HepG2 (cell line): ENCODE data around the gene FMO1. TPM values are rescaled to one million over a fixed set of nuclear protein-coding genes. Genes with fewer than 3 reads are reported as not detected.

Experiments used
- ATAC-seq: fragments of 200-7000 bp; cut with Tn5 transposase; 3 replicates; pipeline ENCODE4 v1.9.1; 2020; ENCODE audit warnings: mild to moderate bottlenecking, moderate library complexity
- BruUV-seq: library from RNA; stranded (reverse); fragments of 400-500 nt; replicated peaks from 2 replicates; lab custom pipeline; 2021; lab: Mats Ljungman, UMichigan
- CTCF ChIA-PET: fragments of 300-600 bp; formaldehyde crosslinking; extraction: SDS; loops from one replicate; lab custom pipeline; 2021; ENCODE audit warnings: low total read pairs, inconsistent platforms, low intra/inter-chr PET ratio; lab: Yijun Ruan, JAX
- POLR2A ChIA-PET: fragments of 350-600 bp; sonication (Branson Sonifier 250); formaldehyde crosslinking; loops from one replicate; lab custom pipeline; 2020; ENCODE audit warnings: antibody characterized with exemption, inconsistent platforms; lab: Yijun Ruan, JAX
- DNase-seq: peaks from one replicate; pipeline ENCODE4 v3.0.0-alpha.2; 2015; ENCODE audit warnings: low spot score
- FAIRE-seq: peaks from 3 replicates; lab custom pipeline; 2011; peaks lifted over from hg19 to GRCh38; lab: Jason Lieb, UNC
- H2AFZ ChIP-seq: one replicate; pipeline ENCODE4 v1.6.1; 2011; ENCODE audit warnings: low read length, inconsistent platforms
- H3K27ac ChIP-seq: fragments of 300-600 bp; 3 replicates; pipeline ENCODE4 v1.8.0; 2011; ENCODE audit warnings: mixed run types, mild to moderate bottlenecking, mixed read lengths, low read length, inconsistent platforms; ENCODE audit not compliant: insufficient read depth; ENCODE audit errors: extremely low read length
- H3K27me3 ChIP-seq, 2 experiments: fragments of 200-600 bp in 1 of 2; 2 replicates in 1 of 2; 3 replicates in 1 of 2; pipeline versions ENCODE4 v1.6.0 to v1.8.0; 2011; ENCODE audit warnings: low read length in 2 of 2, mild to moderate bottlenecking in 2 of 2, moderate library complexity in 2 of 2, inconsistent platforms in 1 of 2; ENCODE audit not compliant: insufficient read depth in 2 of 2, control insufficient read depth in 1 of 2
- H3K36me3 ChIP-seq, 2 experiments: fragments of 200-600 bp in 1 of 2; replicated peaks in 1 of 2; 2 replicates in 1 of 2; 3 replicates in 1 of 2; pipeline versions ENCODE4 v1.5.1 to v1.8.0; 2011; ENCODE audit warnings: low read length in 2 of 2, inconsistent platforms in 1 of 2; ENCODE audit not compliant: insufficient read depth in 2 of 2, control insufficient read depth in 1 of 2
- H3K4me1 ChIP-seq: 2 replicates; pipeline ENCODE4 v1.5.1; 2012; ENCODE audit warnings: low read length, inconsistent platforms; ENCODE audit not compliant: insufficient read depth
- H3K4me2 ChIP-seq: 2 replicates; pipeline ENCODE4 v1.6.0; 2011; ENCODE audit warnings: low read depth, low read length, inconsistent platforms
- H3K4me3 ChIP-seq, 3 experiments: fragments of 200-600 bp in 1 of 3; sonication (generic), shearing (Covaris generic) in 1 of 3; replicated peaks in 1 of 3; 2 replicates each; pipeline ENCODE4 v1.5.1; 2011 to 2016; ENCODE audit warnings: low read length in 3 of 3, inconsistent platforms in 2 of 3, low read depth in 2 of 3, mild to moderate bottlenecking in 2 of 3, control low read depth in 1 of 3, mixed read lengths in 1 of 3; ENCODE audit not compliant: insufficient read depth in 1 of 3
- H3K79me2 ChIP-seq: one replicate; pipeline ENCODE4 v1.6.1; 2011; ENCODE audit warnings: low read length, inconsistent platforms; ENCODE audit not compliant: insufficient read depth
- H3K9ac ChIP-seq: 2 replicates; pipeline ENCODE4 v1.6.0; 2011; ENCODE audit warnings: mild to moderate bottlenecking, low read depth, low read length, inconsistent platforms; ENCODE audit not compliant: insufficient read depth
- H3K9me3 ChIP-seq: 2 replicates; pipeline ENCODE4 v1.5.1; 2012; ENCODE audit warnings: mild to moderate bottlenecking, low read length
- H4K20me1 ChIP-seq: 2 replicates; pipeline ENCODE4 v1.6.0; 2011; ENCODE audit warnings: inconsistent platforms, mild to moderate bottlenecking, low read length, moderate library complexity; ENCODE audit not compliant: insufficient read depth
- GTF3A ChIP-seq: sonication (generic); formaldehyde crosslinking; conservative IDR thresholded peaks from 2 replicates; pipeline ENCODE4 v1.4.0; 2020; ENCODE audit warnings: mild to moderate bottlenecking, missing genetic modification reagents
- IRF2 ChIP-seq: IDR thresholded peaks from 2 replicates; pipeline ENCODE4 v1.6.1; 2018; ENCODE audit warnings: missing genetic modification reagents, missing compliant biosample characterization
- MTERF4 ChIP-seq: sonication (generic); formaldehyde crosslinking; IDR thresholded peaks from 2 replicates; pipeline ENCODE4 v1.8.0; 2023; ENCODE audit warnings: mild to moderate bottlenecking, missing genetic modification reagents
- NFE2 ChIP-seq: sonication (generic); formaldehyde crosslinking; IDR thresholded peaks from 2 replicates; pipeline ENCODE4 v1.4.0; 2020; ENCODE audit warnings: missing genetic modification reagents
- NKX3-1 ChIP-seq: sonication (generic); formaldehyde crosslinking; IDR thresholded peaks from 2 replicates; pipeline ENCODE4 v1.5.0; 2020; ENCODE audit warnings: missing genetic modification reagents
- RARG ChIP-seq: sonication (generic); formaldehyde crosslinking; IDR thresholded peaks from 2 replicates; pipeline ENCODE4 v1.4.0; 2020; ENCODE audit warnings: low read depth, mild to moderate bottlenecking, missing genetic modification reagents
- SKI ChIP-seq: fragments of 450-650 bp; IDR thresholded peaks from one replicate; pipeline ENCODE4 v1.6.1; 2018; ENCODE audit warnings: mild to moderate bottlenecking; ENCODE audit not compliant: partially characterized antibody
- ZFP90 ChIP-seq: sonication (generic); formaldehyde crosslinking; IDR thresholded peaks from 2 replicates; pipeline ENCODE4 v1.8.0; 2022; ENCODE audit warnings: missing genetic modification reagents, mild to moderate bottlenecking, inconsistent platforms, borderline replicate concordance
- ZNF143 ChIP-seq: sonication (generic); formaldehyde crosslinking; IDR thresholded peaks from 2 replicates; pipeline ENCODE4 v1.4.0; 2020; ENCODE audit warnings: missing genetic modification reagents
- ZNF576 ChIP-seq: sonication (generic); formaldehyde crosslinking; IDR thresholded peaks from 2 replicates; pipeline ENCODE4 v1.4.0; 2020; ENCODE audit warnings: mild to moderate bottlenecking, missing genetic modification reagents
- ZNF800 ChIP-seq: sonication (generic); formaldehyde crosslinking; IDR thresholded peaks from 2 replicates; pipeline ENCODE4 v1.4.0; 2020; ENCODE audit warnings: missing genetic modification reagents
- WGBS: methylation state at CpG from one replicate; pipeline ENCODE4 v1.1.6; 2017; ENCODE audit warnings: low lambda C conversion rate; 5-methylcytosine and 5-hydroxymethylcytosine counted together
- in situ Hi-C: cut with HindIII; loops from 2 replicates; pipeline ENCODE4 v1.10.0; 2017; ENCODE audit warnings: low pct_unique_long_range_greater_than_20kb; ENCODE audit not compliant: extremely low pct_ligation_motif_present
- intact Hi-C: fragments of 100-400 bp; cut with micrococcal nuclease; formaldehyde crosslinking; loops from one replicate; pipeline ENCODE4 v1.10.0; 2022; ENCODE audit not compliant: unreplicated experiment
- polyA plus RNA-seq, 8 experiments: library from polyadenylated mRNA; depleted of rRNA in 3 of 8; stranded (reverse) in 7 of 8; unstranded in 1 of 8; fragments of >200 nt; fragmentation: Illumina TruSeq in 4 of 8; extraction: Trizol in 4 of 8; gene quantifications; 2 replicates each; pipeline versions ENCODE4 v1.2.1 to v1.2.3, GENCODE V29; 2011 to 2016; ENCODE audit warnings: low read depth in 4 of 8, missing spikeins in 1 of 8, mixed read lengths in 1 of 8; ENCODE audit not compliant: insufficient read depth in 1 of 8
- total RNA-seq, 5 experiments: library from RNA; depleted of rRNA; stranded (reverse); fragments of >200 nt; fragmentation: Illumina TruSeq; extraction: Trizol; gene quantifications; 2 replicates each; pipeline ENCODE4 v1.2.3, GENCODE V29; 2016; ENCODE audit warnings: low read depth in 1 of 5

The FMO1 gene
- total and polyA plus RNA-seq, 2 of the 13 experiments (the other 11 are each of a cell fraction or from before 2014, with no cell fraction given): not detected

GRCh38 chr1:171280599-171280998 lies 32.3 kb downstream of the FMO1 start:
- H3K27ac ChIP-seq: no peak overlapping the region
- H3K4me3 ChIP-seq: no peak overlapping the region
- H3K4me1 ChIP-seq: no peaks in the 10 kb centered on the region
- no peaks in the 10 kb centered on the region for H3K9me3 ChIP-seq
- no peaks in the 10 kb centered on the region; a peak in 1 of 5 replicates for H3K27me3 ChIP-seq
- no peaks in the 10 kb centered on the region for H3K79me2 ChIP-seq
- POLR2A ChIA-PET: no interaction called here
- 54% methylated on average over 7 of the region's 7 CpGs for WGBS
- H2AFZ ChIP-seq: no peak overlapping the region
- BruUV-seq: no TSS peak
- H4K20me1 ChIP-seq: no peaks in the 10 kb centered on the region
- no peaks in the 10 kb centered on the region for H3K36me3 ChIP-seq
- intact Hi-C loops (no loop called here), in situ Hi-C loops (no loop called here)
- H3K9ac ChIP-seq: no peak overlapping the region
- ATAC-seq (no peak), DNase-seq (no peak), FAIRE-seq (no peak)
- no peak overlapping the region for H3K4me2 ChIP-seq
- CTCF ChIA-PET: no interaction called here
- TF ChIP-seq ZFP90 (CRISPR knock-in tag) (no peak), NKX3-1 (CRISPR knock-in tag) (no peak), GTF3A (no peak), MTERF4 (no peak), SKI (no peak), RARG (CRISPR knock-in tag) (no peak), ZNF576 (CRISPR knock-in tag) (no peak), NFE2 (no peak), ZNF800 (CRISPR knock-in tag) (no peak), ZNF143 (no peak), IRF2 (CRISPR knock-in tag) (no peak)
